IMR-90 (cell line): Measurements from ENCODE around the gene NOTCH3. TPM values are rescaled to one million over a fixed set of nuclear protein-coding genes. Genes with fewer than 3 reads are reported as not detected.

Experiments
- ATAC-seq: fragments of 200-7000 bp; cut with Tn5 transposase; 2 replicates; pipeline ENCODE4 v1.9.1; 2020; ENCODE audit warnings: low read depth, mild to moderate bottlenecking, moderate library complexity
- BruUV-seq: library from RNA; stranded (reverse); fragments of 400-500 nt; replicated peaks from 2 replicates; lab custom pipeline; 2021; lab: Mats Ljungman, UMichigan
- CTCF ChIA-PET: fragments of 300-600 bp; formaldehyde crosslinking; extraction: SDS; loops from one replicate; lab custom pipeline; 2021; ENCODE audit warnings: antibody characterized with exemption; lab: Yijun Ruan, JAX
- POLR2A ChIA-PET: fragments of 300-600 bp; sonication (Branson Sonifier 250); formaldehyde crosslinking; loops from one replicate; lab custom pipeline; 2022; ENCODE audit warnings: antibody characterized with exemption; ENCODE audit not compliant: unreplicated experiment; lab: Charles Lee
- DNase-seq: peaks from one replicate; pipeline ENCODE4 v3.0.0; 2013
- H2AFZ ChIP-seq: replicated peaks from 2 replicates; pipeline ENCODE3; 2013; ENCODE audit warnings: low read length, mild to moderate bottlenecking; ENCODE audit not compliant: poor library complexity
- H2AK5ac ChIP-seq: 2 replicates; pipeline ENCODE4 v1.6.1; 2013; ENCODE audit warnings: low read depth, low read length, inconsistent platforms
- H2AK9ac ChIP-seq: replicated peaks from 2 replicates; pipeline ENCODE3; 2013; ENCODE audit warnings: mild to moderate bottlenecking, low read depth, low read length, moderate library complexity; ENCODE audit not compliant: poor library complexity
- H2BK120ac ChIP-seq: 2 replicates; pipeline ENCODE4 v1.6.1; 2013; ENCODE audit warnings: low read depth, low read length, inconsistent platforms
- H2BK15ac ChIP-seq: 3 replicates; pipeline ENCODE4 v1.6.1; 2013; ENCODE audit warnings: low read depth, low read length, inconsistent platforms
- H2BK20ac ChIP-seq: 2 replicates; pipeline ENCODE4 v1.6.1; 2013; ENCODE audit warnings: low read depth, mild to moderate bottlenecking, inconsistent platforms, low read length, moderate library complexity
- H2BK5ac ChIP-seq: 2 replicates; pipeline ENCODE4 v1.6.1; 2013; ENCODE audit warnings: mild to moderate bottlenecking, low read depth, low read length, inconsistent platforms; ENCODE audit not compliant: poor library complexity, severe bottlenecking
- H3K14ac ChIP-seq: replicated peaks from 2 replicates; pipeline ENCODE4 v1.6.1; 2013; ENCODE audit warnings: low read depth, low read length, inconsistent platforms
- H3K18ac ChIP-seq: 2 replicates; pipeline ENCODE4 v1.6.1; 2013; ENCODE audit warnings: low read depth, low read length, control low read depth
- H3K23ac ChIP-seq: 2 replicates; pipeline ENCODE4 v1.6.1; 2013; ENCODE audit warnings: low read depth, low read length, inconsistent platforms
- H3K27ac ChIP-seq: 2 replicates; pipeline ENCODE4 v1.5.1; 2013; ENCODE audit warnings: mild to moderate bottlenecking, control low read depth, low read length; ENCODE audit not compliant: insufficient read depth
- H3K27me3 ChIP-seq: 2 replicates; pipeline ENCODE4 v1.6.1; 2013; ENCODE audit warnings: low read length; ENCODE audit not compliant: control insufficient read depth, insufficient read depth
- H3K36me3 ChIP-seq: 2 replicates; pipeline ENCODE4 v1.6.1; 2013; ENCODE audit warnings: low read length, mixed read lengths; ENCODE audit not compliant: control insufficient read depth, insufficient read depth
- H3K4ac ChIP-seq: 2 replicates; pipeline ENCODE4 v1.6.1; 2013; ENCODE audit warnings: low read depth, low read length, inconsistent platforms
- H3K4me1 ChIP-seq: 2 replicates; pipeline ENCODE4 v1.6.1; 2013; ENCODE audit warnings: low read length, mixed read lengths; ENCODE audit not compliant: control insufficient read depth, insufficient read depth
- H3K4me2 ChIP-seq: 2 replicates; pipeline ENCODE4 v1.6.1; 2013; ENCODE audit warnings: low read depth, mild to moderate bottlenecking, control low read depth, low read length, moderate library complexity
- H3K4me3 ChIP-seq: 2 replicates; pipeline ENCODE4 v1.5.1; 2013; ENCODE audit warnings: low read depth, mild to moderate bottlenecking, control low read depth, low read length, moderate library complexity; ENCODE audit not compliant: insufficient read depth
- H3K56ac ChIP-seq: 2 replicates; pipeline ENCODE4 v1.6.1; 2013; ENCODE audit warnings: low read length, inconsistent platforms; ENCODE audit not compliant: insufficient read depth; ENCODE audit errors: extremely low read depth
- H3K79me1 ChIP-seq, 2 experiments: 2 replicates each; pipeline ENCODE4 v1.6.1; 2013; ENCODE audit warnings: low read length in 2 of 2, inconsistent platforms in 1 of 2, low read depth in 1 of 2
- H3K9ac ChIP-seq: 2 replicates; pipeline ENCODE4 v1.6.1; 2013; ENCODE audit warnings: low read depth, low read length, control low read depth
- H3K9me1 ChIP-seq: 2 replicates; pipeline ENCODE4 v1.6.1; 2013; ENCODE audit warnings: low read length, inconsistent platforms; ENCODE audit not compliant: insufficient read depth
- H3K9me3 ChIP-seq: 2 replicates; pipeline ENCODE4 v1.6.1; 2013; ENCODE audit warnings: low read length; ENCODE audit not compliant: control insufficient read depth, insufficient read depth
- H4K20me1 ChIP-seq: 2 replicates; pipeline ENCODE4 v1.6.1; 2013; ENCODE audit warnings: low read length, inconsistent platforms; ENCODE audit not compliant: insufficient read depth
- H4K5ac ChIP-seq: 2 replicates; pipeline ENCODE4 v1.6.1; 2013; ENCODE audit warnings: mild to moderate bottlenecking, low read depth, low read length, control low read depth
- H4K8ac ChIP-seq, 2 experiments: 2 replicates each; pipeline ENCODE4 v1.6.1; 2013; ENCODE audit warnings: low read depth in 2 of 2, low read length in 2 of 2, control low read depth in 1 of 2, inconsistent platforms in 1 of 2
- H4K91ac ChIP-seq: 2 replicates; pipeline ENCODE4 v1.6.1; 2013; ENCODE audit warnings: low read depth, low read length, inconsistent platforms; ENCODE audit not compliant: insufficient read depth
- BHLHE40 ChIP-seq: fragments of 150-350 bp; IDR thresholded peaks from 2 replicates; pipeline ENCODE4 v1.6.1; 2016; ENCODE audit warnings: mild to moderate bottlenecking, low read depth, low read length
- CEBPB ChIP-seq: IDR thresholded peaks from 2 replicates; pipeline ENCODE4 v1.6.1; 2012; ENCODE audit warnings: low read depth, low read length, improper control_type of control experiment
- CHD1 ChIP-seq: IDR thresholded peaks from 2 replicates; pipeline ENCODE4 v1.6.1; 2012; ENCODE audit warnings: low read depth, low read length, improper control_type of control experiment
- CTCF ChIP-seq: conservative IDR thresholded peaks from 2 replicates; pipeline ENCODE4 v1.5.1; 2012; ENCODE audit warnings: mild to moderate bottlenecking, low read depth, low read length, improper control_type of control experiment
- ELK1 ChIP-seq: fragments of 150-350 bp; IDR thresholded peaks from 2 replicates; pipeline ENCODE4 v1.6.1; 2016; ENCODE audit warnings: low read depth, mild to moderate bottlenecking, low read length, moderate library complexity, borderline replicate concordance
- FOS ChIP-seq: fragments of 150-350 bp; IDR thresholded peaks from 2 replicates; pipeline ENCODE4 v1.6.1; 2016; ENCODE audit warnings: low read depth, low read length
- MAFK ChIP-seq: IDR thresholded peaks from 2 replicates; pipeline ENCODE4 v1.6.1; 2012; ENCODE audit warnings: low read depth, low read length, improper control_type of control experiment
- MAZ ChIP-seq: IDR thresholded peaks from 2 replicates; pipeline ENCODE4 v1.6.1; 2012; ENCODE audit warnings: low read depth, mild to moderate bottlenecking, low read length, improper control_type of control experiment, moderate library complexity, borderline replicate concordance
- MXI1 ChIP-seq: IDR thresholded peaks from 2 replicates; pipeline ENCODE4 v1.6.1; 2012; ENCODE audit warnings: low read depth, mild to moderate bottlenecking, low read length, moderate library complexity, borderline replicate concordance
- NFE2L2 ChIP-seq: fragments of 150-350 bp; IDR thresholded peaks from 2 replicates; pipeline ENCODE4 v1.6.1; 2016; ENCODE audit warnings: low read depth, mild to moderate bottlenecking, low read length
- POLR2A ChIP-seq: IDR thresholded peaks from 2 replicates; pipeline ENCODE4 v1.6.1; 2012; ENCODE audit warnings: mild to moderate bottlenecking, low read depth, low read length
- RAD21 ChIP-seq: IDR thresholded peaks from 2 replicates; pipeline ENCODE4 v1.6.1; 2012; ENCODE audit warnings: low read length, improper control_type of control experiment
- RCOR1 ChIP-seq: IDR thresholded peaks from 2 replicates; pipeline ENCODE4 v1.6.1; 2012; ENCODE audit warnings: mild to moderate bottlenecking, low read length, improper control_type of control experiment; ENCODE audit not compliant: insufficient replicate concordance
- RFX5 ChIP-seq: IDR thresholded peaks from 2 replicates; pipeline ENCODE4 v1.8.0; 2012; ENCODE audit warnings: low read depth, mild to moderate bottlenecking, low read length, moderate library complexity
- SMC3 ChIP-seq: fragments of 150-350 bp; IDR thresholded peaks from 2 replicates; pipeline ENCODE4 v1.6.1; 2016; ENCODE audit warnings: low read depth, mild to moderate bottlenecking, antibody characterized with exemption, low read length, moderate library complexity
- USF2 ChIP-seq: fragments of 150-350 bp; IDR thresholded peaks from 2 replicates; pipeline ENCODE4 v1.6.1; 2017; ENCODE audit warnings: mild to moderate bottlenecking, antibody characterized with exemption, low read length, low read depth
- WGBS, 2 experiments: methylation state at CpG; one replicate each; pipeline versions ENCODE4 v1.1.5 to v1.1.7; 2013; ENCODE audit warnings: missing lambda C conversion rate in 2 of 2; ENCODE audit not compliant: insufficient read length in 1 of 2; ENCODE audit errors: extremely low coverage in 2 of 2; 5-methylcytosine and 5-hydroxymethylcytosine counted together
- dilution Hi-C: fragments of 300-500 bp; cut with HindIII; formaldehyde crosslinking; loops from one replicate; pipeline ENCODE4 v1.14.3; 2018; ENCODE audit warnings: low sequenced_read_pairs; ENCODE audit not compliant: unreplicated experiment
- in situ Hi-C: fragments of 300-500 bp; cut with MboI; formaldehyde crosslinking; loops from 3 replicates; pipeline ENCODE4 v1.14.3; 2019; ENCODE audit warnings: low sequenced_read_pairs, inconsistent platforms, mixed read lengths
- intact Hi-C: fragments of 100-400 bp; cut with micrococcal nuclease; formaldehyde crosslinking; loops from 2 replicates; pipeline ENCODE4 v1.10.0; 2022
- polyA plus RNA-seq, 3 experiments: library from polyadenylated mRNA; depleted of rRNA; stranded (reverse); fragments of >200 nt; gene quantifications; 2 replicates each; pipeline ENCODE4 v1.2.3, GENCODE V29; 2012; ENCODE audit warnings: low replicate concordance in 1 of 3
- total RNA-seq: library from RNA; depleted of rRNA; stranded (reverse); fragments of >200 nt; gene quantifications from 2 replicates; pipeline ENCODE4 v1.2.3, GENCODE V29; 2012

Gene NOTCH3
- total and polyA plus RNA-seq, 2 of the 4 experiments (the other 2 are of a cell fraction) = 5.9 to 25.1 TPM

- Histone ChIP-seq H3K4me3 (no peak overlapping the region), H2AK5ac (no peak overlapping the region), H3K79me1 (peaks cover 7 to 63% of the 10 kb centered on the region in 2 experiments; a peak in 3 of 4 replicates), H2AFZ (no peak overlapping the region), H3K4me2 (no peak overlapping the region), H4K91ac (no peak overlapping the region), H4K5ac (no peak overlapping the region), H2BK20ac (no peak overlapping the region), H3K23ac (no peak overlapping the region), H3K14ac (no peak overlapping the region), H3K4ac (no peak overlapping the region), H3K18ac (no peak overlapping the region), H4K20me1 (peaks cover 39% of the 10 kb centered on the region), H3K27ac (no peak overlapping the region), H2BK5ac (no peak overlapping the region), H3K27me3 (no peaks in the 10 kb centered on the region), H2BK15ac (no peak overlapping the region), H3K56ac (no peak overlapping the region), H4K8ac (no peak overlapping the region), H3K9me3 (no peaks in the 10 kb centered on the region), H3K9me1 (no peaks in the 10 kb centered on the region), H3K36me3 (peaks cover 61% of the 10 kb centered on the region), H2BK120ac (no peak overlapping the region), H2AK9ac (no peak overlapping the region), H3K9ac (no peak overlapping the region), H3K4me1 (peaks cover 6% of the 10 kb centered on the region)
- no peak for ATAC-seq
- intact Hi-C loops (no loop called here), dilution Hi-C loops (no loop called here), in situ Hi-C loops (loop anchor here (10.0 to 25.0 kb wide), 2 partner anchors 144 to 1077 kb away; partner anchors contain the start of genes AP1M1 and FAM32A)
- ChIA-PET POLR2A (no interaction called here), CTCF (no interaction called here)
- WGBS, 2 experiments = 87% methylated on average over 5 of the region's 17 CpGs; no CpG with 5 or more reads in 1 of the 2 experiments
- BruUV-seq = no TSS peak
- no peak for TF ChIP-seq FOS
- TF ChIP-seq CEBPB = no peak
- no peak for TF ChIP-seq RAD21
- no peak for TF ChIP-seq ELK1
- TF ChIP-seq RFX5 = no peak
- no peak for TF ChIP-seq SMC3
- no peak for TF ChIP-seq MXI1
- no peak for TF ChIP-seq CHD1
- TF ChIP-seq POLR2A = no peak
- TF ChIP-seq MAFK = no peak
- no peak for TF ChIP-seq MAZ
- TF ChIP-seq BHLHE40 = no peak
- TF ChIP-seq CTCF = no peak
- no peak for TF ChIP-seq RCOR1
- TF ChIP-seq NFE2L2 = no peak
- no peak for TF ChIP-seq USF2
- DNase-seq = no peak
Measured at GRCh38 chr19:15110418-15110815, 90.4 kb downstream of the NOTCH3 start.
